Measurements from ENCODE around the gene SMG6. TPM values are rescaled to one million over a fixed set of nuclear protein-coding genes. Genes with fewer than 3 reads are reported as not detected.

Gene SMG6
- polyA plus RNA-seq, 1 of the 3 experiments (the other 2 are of a cell fraction) = 15.7 TPM

DNA sequence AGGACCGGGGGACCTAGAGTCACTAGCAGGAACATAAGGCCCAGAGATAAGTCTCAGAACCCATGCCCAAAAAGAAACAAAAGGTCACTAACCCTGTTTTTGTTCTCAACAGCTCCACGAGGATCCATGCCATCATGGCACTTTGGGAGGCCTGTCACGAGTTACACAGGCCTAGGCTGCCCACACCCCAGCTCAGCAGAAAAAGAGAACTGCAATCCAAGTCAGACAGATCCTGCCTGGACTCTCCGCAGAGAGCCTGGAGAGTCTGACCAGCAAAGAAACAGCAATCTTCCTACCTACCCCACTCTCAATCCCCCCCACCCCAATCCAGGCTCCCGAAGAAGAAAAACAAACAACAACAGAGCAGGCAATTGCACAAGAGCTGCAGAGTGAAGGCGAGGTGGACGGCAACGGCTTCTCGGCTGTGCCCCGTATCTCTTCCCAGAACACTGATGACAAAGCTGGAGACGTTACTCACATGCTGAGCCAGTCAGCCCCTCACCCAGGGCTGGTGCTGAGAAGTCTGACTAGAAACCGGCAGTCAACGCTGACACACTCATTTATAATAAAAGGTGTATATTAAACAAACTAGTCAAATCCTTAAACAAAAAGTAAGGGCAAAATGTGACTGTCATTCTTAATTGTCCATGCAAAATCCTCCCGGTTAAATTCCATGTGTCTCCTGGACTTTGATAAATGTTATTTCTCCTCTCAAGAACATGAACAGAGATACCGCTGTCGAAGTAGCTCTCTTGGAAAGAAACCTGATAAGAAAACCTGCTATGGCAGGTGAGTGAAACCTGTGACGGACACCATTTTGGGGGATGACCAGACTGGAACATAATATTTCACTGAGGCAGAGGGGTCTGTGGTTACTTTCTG lies 89.3 kb downstream of the SMG6 start (continued):
- TF ChIP-seq CTCF (IDR thresholded peaks at IDR 0.05) = no peak
- no peak for TF ChIP-seq FOXM1 (IDR thresholded peaks at IDR 0.05; ENCODE audit: low read depth)
- TF ChIP-seq, protein P1, sequence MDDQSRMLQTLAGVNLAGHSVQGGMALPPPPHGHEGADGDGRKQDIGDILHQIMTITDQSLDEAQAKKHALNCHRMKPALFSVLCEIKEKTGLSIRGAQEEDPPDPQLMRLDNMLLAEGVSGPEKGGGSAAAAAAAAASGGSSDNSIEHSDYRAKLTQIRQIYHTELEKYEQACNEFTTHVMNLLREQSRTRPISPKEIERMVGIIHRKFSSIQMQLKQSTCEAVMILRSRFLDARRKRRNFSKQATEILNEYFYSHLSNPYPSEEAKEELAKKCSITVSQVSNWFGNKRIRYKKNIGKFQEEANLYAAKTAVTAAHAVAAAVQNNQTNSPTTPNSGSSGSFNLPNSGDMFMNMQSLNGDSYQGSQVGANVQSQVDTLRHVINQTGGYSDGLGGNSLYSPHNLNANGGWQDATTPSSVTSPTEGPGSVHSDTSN (IDR thresholded peaks at IDR 0.05) = peak; percentile 32; the same call in 1 of the 2 replicates
- TF ChIP-seq MAX (IDR thresholded peaks at IDR 0.05; ENCODE audit: low read depth) = peak; percentile 82

GRCh38 chr17:2213291-2213960 lies 90.2 kb downstream of the SMG6 start:
- Histone ChIP-seq H3K27me3 (ENCODE audit: insufficient read depth) (no peaks in the 10 kb centered on the region), H2AFZ (ENCODE audit: low read depth) (no peak overlapping the region), H3K79me2 (ENCODE audit: insufficient read depth) (peaks cover 48% of the 10 kb centered on the region; the same call in 1 of the 2 replicates), H3K27ac (ENCODE audit: low read depth in 2 of 2, low read length in 1 of 2) (peak overlapping the region; percentile 97 to 99), H3K36me3 (replicated peaks in 1 of 2; ENCODE audit: control insufficient read depth in 1 of 2, insufficient read depth in 2 of 2, low read length in 1 of 2) (peaks cover under 1 to 4% of the 10 kb centered on the region in 2 experiments), H3K9me2 (no peaks in the 10 kb centered on the region), H3K9ac (peak overlapping the region; percentile 67), H3K9me3 (no peaks in the 10 kb centered on the region), H3F3A (replicated peaks; ENCODE audit: insufficient read depth) (peaks cover 51% of the 10 kb centered on the region), H3K4me2 (peak overlapping the region; percentile 75), H3K4me3 (ENCODE audit: low read depth in 2 of 2, low read length in 1 of 2) (no peak overlapping the region), H4K20me1 (ENCODE audit: insufficient read depth) (no peaks in the 10 kb centered on the region), H3K4me1 (ENCODE audit: control insufficient read depth in 1 of 2, insufficient read depth in 2 of 2, low read depth in 1 of 2, low read length in 1 of 2) (peaks cover 38 to 41% of the 10 kb centered on the region in 2 experiments)
- ChIA-PET CTCF (interaction anchor here (0.6 to 2.6 kb wide), 8 partner anchors 10 to 159 kb away, joined by 3 to 14 read pairs (median 5); no protein-coding TSS in a partner anchor), POLR2A (no interaction called here)
- 88% methylated on average over 11 of the region's 11 CpGs for WGBS (ENCODE audit: low lambda C conversion rate)
- no peak for DNase-seq
- TF ChIP-seq GATA2 (CRISPR knock-in tag; IDR thresholded peaks at IDR 0.05) (no peak), MAX (IDR thresholded peaks at IDR 0.05; ENCODE audit: low read depth) (no peak; the same call in 1 of the 2 replicates), NFIC (IDR thresholded peaks at IDR 0.05; ENCODE audit: borderline replicate concordance) (no peak), JUND (IDR thresholded peaks at IDR 0.05) (no peak), FOXJ3 (CRISPR knock-in tag; IDR thresholded peaks at IDR 0.05) (no peak), CTCF (IDR thresholded peaks at IDR 0.05) (no peak), GABPA (IDR thresholded peaks at IDR 0.05; ENCODE audit: low read depth) (no peak), IRF3 (IDR thresholded peaks at IDR 0.05; ENCODE audit: low read depth, low read length) (no peak), NRF1 (IDR thresholded peaks at IDR 0.05; ENCODE audit: low read depth, low read length) (no peak), TEAD4 (IDR thresholded peaks at IDR 0.05; ENCODE audit: borderline replicate concordance, insufficient read depth) (no peak), EZH2phosphoT487 (IDR thresholded peaks at IDR 0.05; ENCODE audit: borderline replicate concordance, low read depth) (no peak), POLR2AphosphoS5 (IDR thresholded peaks at IDR 0.05; ENCODE audit: low read depth, low read length) (no peak)
- TF ChIP-seq, protein P2, sequence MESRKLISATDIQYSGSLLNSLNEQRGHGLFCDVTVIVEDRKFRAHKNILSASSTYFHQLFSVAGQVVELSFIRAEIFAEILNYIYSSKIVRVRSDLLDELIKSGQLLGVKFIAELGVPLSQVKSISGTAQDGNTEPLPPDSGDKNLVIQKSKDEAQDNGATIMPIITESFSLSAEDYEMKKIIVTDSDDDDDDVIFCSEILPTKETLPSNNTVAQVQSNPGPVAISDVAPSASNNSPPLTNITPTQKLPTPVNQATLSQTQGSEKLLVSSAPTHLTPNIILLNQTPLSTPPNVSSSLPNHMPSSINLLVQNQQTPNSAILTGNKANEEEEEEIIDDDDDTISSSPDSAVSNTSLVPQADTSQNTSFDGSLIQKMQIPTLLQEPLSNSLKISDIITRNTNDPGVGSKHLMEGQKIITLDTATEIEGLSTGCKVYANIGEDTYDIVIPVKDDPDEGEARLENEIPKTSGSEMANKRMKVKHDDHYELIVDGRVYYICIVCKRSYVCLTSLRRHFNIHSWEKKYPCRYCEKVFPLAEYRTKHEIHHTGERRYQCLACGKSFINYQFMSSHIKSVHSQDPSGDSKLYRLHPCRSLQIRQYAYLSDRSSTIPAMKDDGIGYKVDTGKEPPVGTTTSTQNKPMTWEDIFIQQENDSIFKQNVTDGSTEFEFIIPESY (IDR thresholded peaks at IDR 0.05; ENCODE audit: borderline replicate concordance, low read depth) = no peak
- TF ChIP-seq, protein P3, sequence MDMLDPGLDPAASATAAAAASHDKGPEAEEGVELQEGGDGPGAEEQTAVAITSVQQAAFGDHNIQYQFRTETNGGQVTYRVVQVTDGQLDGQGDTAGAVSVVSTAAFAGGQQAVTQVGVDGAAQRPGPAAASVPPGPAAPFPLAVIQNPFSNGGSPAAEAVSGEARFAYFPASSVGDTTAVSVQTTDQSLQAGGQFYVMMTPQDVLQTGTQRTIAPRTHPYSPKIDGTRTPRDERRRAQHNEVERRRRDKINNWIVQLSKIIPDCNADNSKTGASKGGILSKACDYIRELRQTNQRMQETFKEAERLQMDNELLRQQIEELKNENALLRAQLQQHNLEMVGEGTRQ (IDR thresholded peaks at IDR 0.05; ENCODE audit: borderline replicate concordance, low read depth, low read length) = no peak
